A549 (cell line): ENCODE results near the gene MAN1C1. TPM values are rescaled to one million over a fixed set of nuclear protein-coding genes. Genes with fewer than 3 reads are reported as not detected.

Experiments
- ATAC-seq, 2 experiments: fragments of 200-7000 bp in 1 of 2; fragments of >200 bp in 1 of 2; cut with Nextera tagmentation in 1 of 2; cut with Tn5 transposase in 1 of 2; 3 replicates each; pipeline versions ENCODE4 v1.8.0 to v1.9.1; 2018 to 2020; ENCODE audit warnings: mild to moderate bottlenecking in 1 of 2, moderate library complexity in 1 of 2
- CTCF ChIA-PET: fragments of 300-600 bp; sonication (Branson Sonifier 250); formaldehyde crosslinking; extraction: SDS; loops from one replicate; lab custom pipeline; 2021; ENCODE audit warnings: antibody characterized with exemption, inconsistent platforms; lab: Yijun Ruan, JAX
- POLR2A ChIA-PET: fragments of 350-600 bp; formaldehyde crosslinking; extraction: SDS; loops from one replicate; lab custom pipeline; 2021; ENCODE audit warnings: antibody characterized with exemption, inconsistent platforms; lab: Yijun Ruan, JAX
- DNase-seq, 2 experiments: peaks; one replicate each; pipeline versions ENCODE4 v3.0.0 to v3.0.0-alpha.2; 2011 to 2016; ENCODE audit warnings: low read depth in 1 of 2, low spot score in 1 of 2
- FAIRE-seq: peaks from 2 replicates; lab custom pipeline; 2011; peaks lifted over from hg19 to GRCh38; lab: Jason Lieb, UNC
- H3K27ac ChIP-seq, 2 experiments: fragments of >200 bp; sonication (Bioruptor Twin); formaldehyde crosslinking; 3 replicates each; pipeline ENCODE4 v1.5.1; 2016 to 2017
- H3K4me1 ChIP-seq: fragments of >200 bp; sonication (Bioruptor Twin); formaldehyde crosslinking; 3 replicates; pipeline ENCODE4 v1.6.1; 2016
- H3K4me2 ChIP-seq: fragments of >200 bp; sonication (Bioruptor Twin); formaldehyde crosslinking; 3 replicates; pipeline ENCODE4 v1.6.1; 2016
- H3K4me3 ChIP-seq: fragments of >200 bp; sonication (Bioruptor Twin); formaldehyde crosslinking; 3 replicates; pipeline ENCODE4 v1.5.1; 2016
- H3K9me3 ChIP-seq: fragments of >200 bp; sonication (Bioruptor Twin); formaldehyde crosslinking; 3 replicates; pipeline ENCODE4 v1.6.1; 2016
- CHD2 ChIP-seq: fragments of 150-350 bp; IDR thresholded peaks from 2 replicates; pipeline ENCODE4 v1.6.1; 2014; ENCODE audit warnings: low read length; ENCODE audit not compliant: partially characterized antibody
- CTCF ChIP-seq: fragments of >200 bp; sonication (Bioruptor Twin); formaldehyde crosslinking; IDR thresholded peaks from 3 replicates; pipeline ENCODE4 v1.5.1; 2016
- EHF ChIP-seq: fragments of 250-450 bp; sonication (Bioruptor Pico); IDR thresholded peaks from 2 replicates; pipeline ENCODE4 v1.5.0; 2020; ENCODE audit warnings: mild to moderate bottlenecking
- HEYL ChIP-seq: fragments of 250-450 bp; sonication (Bioruptor Pico); IDR thresholded peaks from 2 replicates; pipeline ENCODE4 v1.8.0; 2021; ENCODE audit warnings: mild to moderate bottlenecking, moderate library complexity
- HMGXB4 ChIP-seq: fragments of 250-450 bp; sonication (Bioruptor Pico); IDR thresholded peaks from 2 replicates; pipeline ENCODE4 v1.5.0; 2021; ENCODE audit warnings: mild to moderate bottlenecking, moderate library complexity, borderline replicate concordance
- KDM1A ChIP-seq: fragments of 200-600 bp; sonication (generic); IDR thresholded peaks from 2 replicates; pipeline ENCODE4 v1.6.1; 2016; ENCODE audit warnings: low read depth, mild to moderate bottlenecking
- KDM5A ChIP-seq: fragments of 200-600 bp; sonication (generic); IDR thresholded peaks from 2 replicates; pipeline ENCODE4 v1.6.1; 2016; ENCODE audit warnings: antibody characterized with exemption, mild to moderate bottlenecking
- MAFK ChIP-seq: fragments of 450-650 bp; IDR thresholded peaks from 2 replicates; pipeline ENCODE4 v1.6.1; 2014; ENCODE audit not compliant: partially characterized antibody
- MYC ChIP-seq: IDR thresholded peaks from 2 replicates; pipeline ENCODE4 v1.6.1; 2012; ENCODE audit warnings: mild to moderate bottlenecking, inconsistent platforms, low read length, improper control_type of control experiment, borderline replicate concordance
- NFE2L2 ChIP-seq: fragments of 150-350 bp; conservative IDR thresholded peaks from 2 replicates; pipeline ENCODE4 v1.6.1; 2014; ENCODE audit warnings: low read length
- NR3C1 ChIP-seq: fragments of >200 bp; sonication (Bioruptor Twin); formaldehyde crosslinking; IDR thresholded peaks from 3 replicates; pipeline ENCODE4 v1.6.1; 2017
- PHF8 ChIP-seq: fragments of 200-600 bp; sonication (generic); IDR thresholded peaks from 2 replicates; pipeline ENCODE4 v1.6.1; 2016; ENCODE audit warnings: low read depth, mild to moderate bottlenecking, antibody characterized with exemption, moderate library complexity, borderline replicate concordance
- RAD21 ChIP-seq, 2 experiments: fragments of >200 bp in 1 of 2; sonication (Bioruptor Twin) in 1 of 2; formaldehyde crosslinking in 1 of 2; IDR thresholded peaks in 1 of 2; conservative IDR thresholded peaks in 1 of 2; 2 replicates in 1 of 2; 3 replicates in 1 of 2; pipeline ENCODE4 v1.6.1; 2012 to 2018; ENCODE audit warnings: inconsistent platforms in 1 of 2
- RCOR1 ChIP-seq: fragments of 150-350 bp; IDR thresholded peaks from 2 replicates; pipeline ENCODE4 v1.6.1; 2014; ENCODE audit warnings: antibody characterized with exemption, low read length, low read depth
- RFX5 ChIP-seq: fragments of 450-650 bp; IDR thresholded peaks from 2 replicates; pipeline ENCODE4 v1.7.1; 2014; ENCODE audit warnings: antibody characterized with exemption, mild to moderate bottlenecking, moderate library complexity
- SREBF2 ChIP-seq: fragments of 450-650 bp; IDR thresholded peaks from 2 replicates; pipeline ENCODE4 v1.6.1; 2014; ENCODE audit warnings: mild to moderate bottlenecking, moderate library complexity
- TFCP2L1 ChIP-seq: fragments of 250-450 bp; sonication (Bioruptor Pico); IDR thresholded peaks from 2 replicates; pipeline ENCODE4 v1.5.0; 2021; ENCODE audit warnings: mild to moderate bottlenecking
- USF2 ChIP-seq: fragments of 450-650 bp; IDR thresholded peaks from 2 replicates; pipeline ENCODE4 v1.6.1; 2014; ENCODE audit warnings: antibody characterized with exemption
- ZC3H11A ChIP-seq: fragments of 450-650 bp; IDR thresholded peaks from 2 replicates; pipeline ENCODE4 v1.6.1; 2014; ENCODE audit warnings: antibody characterized with exemption, mild to moderate bottlenecking
- WGBS: methylation state at CpG from one replicate; pipeline ENCODE4 v1.1.6; 2017; ENCODE audit errors: missing lambda C conversion rate; 5-methylcytosine and 5-hydroxymethylcytosine counted together
- polyA plus RNA-seq, 4 experiments: library from polyadenylated mRNA; depleted of rRNA in 3 of 4; stranded (reverse); fragments of >200 nt; fragmentation: RNase III in 1 of 4; extraction: RNeasy Plus Mini Kit Qiagen cat#74134 plus additional on column Dnase treatment in 1 of 4; gene quantifications; 2 replicates in 3 of 4; 3 replicates in 1 of 4; pipeline ENCODE4 v1.2.3, GENCODE V29; 2011 to 2017
- TF ChIP-seq, protein P1 (sequence below): IDR thresholded peaks from 2 replicates; pipeline ENCODE4 v1.6.1; 2012

The MAN1C1 gene
- polyA plus RNA-seq, 2 of the 4 experiments (the other 2 are of a cell fraction): 0.22 to 0.27 TPM

- TF ChIP-seq MAFK (no peak), TFCP2L1 (no peak)
Observed at GRCh38 chr1:25731148-25731547, 114.6 kb downstream of the MAN1C1 start (continued).

GRCh38 chr1:25731626-25732370 is 115.2 kb downstream of the MAN1C1 start:
- DNase-seq (no peak), ATAC-seq (no peak), FAIRE-seq (no peak)
- H3K4me2 ChIP-seq: no peak overlapping the region
- H3K4me1 ChIP-seq: 0 out of 3 replicates have a peak, but pooled peaks cover 4% of the 10 kb centered on the region
- H3K27ac ChIP-seq: no peak overlapping the region
- no peak for TF ChIP-seq SREBF2
- TF ChIP-seq HEYL (CRISPR knock-in tag): no peak
- TF ChIP-seq EHF (CRISPR knock-in tag): no peak
- no peak for TF ChIP-seq RCOR1
- TF ChIP-seq, protein P1, sequence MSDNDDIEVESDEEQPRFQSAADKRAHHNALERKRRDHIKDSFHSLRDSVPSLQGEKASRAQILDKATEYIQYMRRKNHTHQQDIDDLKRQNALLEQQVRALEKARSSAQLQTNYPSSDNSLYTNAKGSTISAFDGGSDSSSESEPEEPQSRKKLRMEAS: no peak
- no peak for TF ChIP-seq ZC3H11A
- TF ChIP-seq KDM5A: no peak
- no peak for TF ChIP-seq USF2
- no peak for TF ChIP-seq MAFK
- no peak for TF ChIP-seq PHF8
- TF ChIP-seq TFCP2L1: no peak
- no peak for TF ChIP-seq MYC
- TF ChIP-seq CHD2: no peak
- 66% methylated on average over 2 of the region's 4 CpGs for WGBS
- POLR2A ChIA-PET: no interaction called here
- CTCF ChIA-PET: no interaction called here
- H3K9me3 ChIP-seq: no peaks in the 10 kb centered on the region
- H3K4me3 ChIP-seq: no peak overlapping the region

- DNase-seq: no peak
- H3K4me2 ChIP-seq: no peak overlapping the region
- 67% methylated on average over 3 of the region's 4 CpGs for WGBS
- 0 out of 3 replicates have a peak, but pooled peaks cover 3% of the 10 kb centered on the region for H3K4me1 ChIP-seq
- no peaks in the 10 kb centered on the region for H3K9me3 ChIP-seq
- no peak overlapping the region for H3K4me3 ChIP-seq
- no peak for FAIRE-seq
- no peak overlapping the region for H3K27ac ChIP-seq
- TF ChIP-seq HMGXB4 (CRISPR knock-in tag) (no peak), MAFK (no peak), EHF (CRISPR knock-in tag) (no peak), RAD21 (conservative IDR thresholded peaks at IDR 0.05 in 1 of 2, IDR thresholded peaks at IDR 0.05 in 1 of 2) (no peak), NFE2L2 (no peak), RFX5 (no peak), NR3C1 (no peak), KDM1A (no peak), CTCF (no peak), SREBF2 (no peak)
- ChIA-PET CTCF (no interaction called here), POLR2A (no interaction called here)
- no peak for ATAC-seq
Observed at GRCh38 chr1:25732821-25733220, 116.2 kb downstream of the MAN1C1 start.
